ENCODE data around the gene CAMSAP1. TPM values are rescaled to one million over a fixed set of nuclear protein-coding genes. Genes with fewer than 3 reads are reported as not detected.

The CAMSAP1 gene
- total RNA-seq, 2 donors from 2014 or later, result 19.4 to 21.4 TPM

GRCh38 chr9:135927195-135928013, 20.1 kb upstream of the CAMSAP1 start:
- H3K36me3 ChIP-seq, result peaks cover 25% of the 10 kb centered on the region
- H3K9me3 ChIP-seq, result no peaks in the 10 kb centered on the region
- H3K4me1 ChIP-seq, result peaks cover 0 to 7% of the 10 kb centered on the region in 2 donors
- H3K27ac ChIP-seq, result no peak overlapping the region
- no peak overlapping the region for H3K4me3 ChIP-seq
- no peak for DNase-seq (ENCODE audit: low spot score)
- TF ChIP-seq CTCF (IDR thresholded peaks at IDR 0.05), result no peak
- no peaks in the 10 kb centered on the region for H3K27me3 ChIP-seq

- no peak overlapping the region for H3K27ac ChIP-seq
- H3K4me3 ChIP-seq, result no peak overlapping the region
- TF ChIP-seq CTCF (IDR thresholded peaks at IDR 0.05), result no peak
- peaks cover 20% of the 10 kb centered on the region for H3K36me3 ChIP-seq
- DNase-seq (ENCODE audit: low spot score), result no peak
- no peaks in the 10 kb centered on the region for H3K9me3 ChIP-seq
- peaks cover 0 to 7% of the 10 kb centered on the region in 2 donors for H3K4me1 ChIP-seq
- H3K27me3 ChIP-seq, result no peaks in the 10 kb centered on the region
Measured at GRCh38 chr9:135926402-135927194, 19.3 kb upstream of the CAMSAP1 start.

- DNase-seq (ENCODE audit: low spot score), result no peak
- Histone ChIP-seq H3K27me3 (no peaks in the 10 kb centered on the region), H3K4me1 (peaks cover 0 to 7% of the 10 kb centered on the region in 2 donors), H3K9me3 (no peaks in the 10 kb centered on the region), H3K36me3 (peaks cover 10% of the 10 kb centered on the region), H3K27ac (no peak overlapping the region), H3K4me3 (no peak overlapping the region)
- no peak for TF ChIP-seq CTCF (IDR thresholded peaks at IDR 0.05)
Measured at GRCh38 chr9:135925496-135926133, 18.3 kb upstream of the CAMSAP1 start.

- Histone ChIP-seq H3K4me1 (peaks cover 0 to 7% of the 10 kb centered on the region in 2 donors), H3K27me3 (no peaks in the 10 kb centered on the region), H3K4me3 (no peak overlapping the region), H3K9me3 (no peaks in the 10 kb centered on the region), H3K36me3 (peaks cover 6% of the 10 kb centered on the region), H3K27ac (no peak overlapping the region)
- TF ChIP-seq CTCF (IDR thresholded peaks at IDR 0.05), result no peak
- no peak for DNase-seq (ENCODE audit: low spot score)
Measured at GRCh38 chr9:135924628-135925338, 17.4 kb upstream of the CAMSAP1 start.

- H3K4me1 ChIP-seq, result peaks cover 0 to 7% of the 10 kb centered on the region in 2 donors
- H3K4me3 ChIP-seq, result no peak overlapping the region
- H3K9me3 ChIP-seq, result no peaks in the 10 kb centered on the region
- DNase-seq (ENCODE audit: low spot score), result no peak
- TF ChIP-seq CTCF (IDR thresholded peaks at IDR 0.05), result no peak
- H3K27ac ChIP-seq, result no peak overlapping the region
- H3K36me3 ChIP-seq, result peaks cover 6% of the 10 kb centered on the region
- H3K27me3 ChIP-seq, result no peaks in the 10 kb centered on the region
Measured at GRCh38 chr9:135923508-135923907, 16.2 kb upstream of the CAMSAP1 start.

Data from right atrium auricular region (tissue), 2 donors.